Endothelial cell (in vitro differentiated cells): ENCODE results near the gene TEX28. TPM values are rescaled to one million over a fixed set of nuclear protein-coding genes. Genes with fewer than 3 reads are reported as not detected.

ENCODE experiments used
- DNase-seq: peaks from one replicate; pipeline ENCODE4 v3.0.0; 2021; ENCODE audit warnings: low spot score
- H3K27ac Mint-ChIP-seq: one replicate; pipeline ENCODE4 v1.8.0; 2021; ENCODE audit warnings: mixed read lengths, inconsistent platforms; ENCODE audit not compliant: unreplicated experiment
- H3K27me3 Mint-ChIP-seq: one replicate; pipeline ENCODE4 v1.8.0; 2021; ENCODE audit warnings: mild to moderate bottlenecking, moderate library complexity, mixed read lengths, inconsistent platforms; ENCODE audit not compliant: unreplicated experiment
- H3K36me3 Mint-ChIP-seq: one replicate; pipeline ENCODE4 v1.8.0; 2021; ENCODE audit warnings: mild to moderate bottlenecking, low read depth, mixed read lengths, inconsistent platforms; ENCODE audit not compliant: unreplicated experiment
- H3K4me1 Mint-ChIP-seq: one replicate; pipeline ENCODE4 v1.8.0; 2021; ENCODE audit warnings: mild to moderate bottlenecking, mixed read lengths, inconsistent platforms; ENCODE audit not compliant: unreplicated experiment
- H3K4me3 Mint-ChIP-seq: one replicate; pipeline ENCODE4 v1.8.0; 2021; ENCODE audit warnings: mild to moderate bottlenecking, mixed read lengths, inconsistent platforms; ENCODE audit not compliant: unreplicated experiment
- H3K9me3 Mint-ChIP-seq: one replicate; pipeline ENCODE4 v1.8.0; 2021; ENCODE audit warnings: mixed read lengths, inconsistent platforms; ENCODE audit not compliant: unreplicated experiment
- total RNA-seq: library from RNA; stranded (reverse); fragmentation: NEBNext Ultra II Directional; extraction: Animal tissue kit (Norgen Biotek cat#: 25700); gene quantifications from one replicate; pipeline ENCODE4 v1.2.1, GENCODE V29; 2021; ENCODE audit not compliant: unreplicated experiment
- TF ChIP-seq, protein P1 (sequence below): fragments of 200-600 bp; sonication (generic); IDR thresholded peaks from one replicate; pipeline ENCODE4 v1.5.0; 2021; ENCODE audit warnings: antibody characterized with exemption; ENCODE audit not compliant: unreplicated experiment

The TEX28 gene
- total RNA-seq, 1 donor from 2014 or later, result not detected

DNA sequence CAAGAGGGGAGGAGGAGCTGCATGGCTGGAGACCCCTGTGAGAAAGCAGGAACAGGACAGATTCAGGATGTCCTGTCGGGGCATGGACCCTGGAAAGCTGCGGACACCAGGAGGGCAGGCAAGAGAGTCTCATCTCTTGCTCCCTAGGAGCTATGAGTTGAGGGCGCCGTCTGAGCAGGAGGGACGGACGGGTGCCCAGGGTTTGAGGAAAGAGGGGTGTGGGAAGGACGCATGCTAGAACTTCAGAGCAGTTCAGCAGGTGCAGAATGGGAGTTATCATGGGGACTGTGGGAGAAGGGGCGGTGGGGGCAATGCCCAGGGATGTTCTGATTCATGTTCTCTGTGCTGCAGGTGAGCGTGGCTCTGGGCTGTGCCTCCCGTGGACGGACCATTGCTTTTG is 25.5 kb upstream of the TEX28 start:
- no peak overlapping the region for H3K4me3 Mint-ChIP-seq
- DNase-seq, result no peak
- H3K27ac Mint-ChIP-seq, result peak overlapping the region; percentile 3
- peaks cover 12% of the 10 kb centered on the region for H3K4me1 Mint-ChIP-seq
- H3K9me3 Mint-ChIP-seq, result no peaks in the 10 kb centered on the region
- no peaks in the 10 kb centered on the region for H3K36me3 Mint-ChIP-seq
- peaks cover 4% of the 10 kb centered on the region for H3K27me3 Mint-ChIP-seq
- TF ChIP-seq, protein P1, sequence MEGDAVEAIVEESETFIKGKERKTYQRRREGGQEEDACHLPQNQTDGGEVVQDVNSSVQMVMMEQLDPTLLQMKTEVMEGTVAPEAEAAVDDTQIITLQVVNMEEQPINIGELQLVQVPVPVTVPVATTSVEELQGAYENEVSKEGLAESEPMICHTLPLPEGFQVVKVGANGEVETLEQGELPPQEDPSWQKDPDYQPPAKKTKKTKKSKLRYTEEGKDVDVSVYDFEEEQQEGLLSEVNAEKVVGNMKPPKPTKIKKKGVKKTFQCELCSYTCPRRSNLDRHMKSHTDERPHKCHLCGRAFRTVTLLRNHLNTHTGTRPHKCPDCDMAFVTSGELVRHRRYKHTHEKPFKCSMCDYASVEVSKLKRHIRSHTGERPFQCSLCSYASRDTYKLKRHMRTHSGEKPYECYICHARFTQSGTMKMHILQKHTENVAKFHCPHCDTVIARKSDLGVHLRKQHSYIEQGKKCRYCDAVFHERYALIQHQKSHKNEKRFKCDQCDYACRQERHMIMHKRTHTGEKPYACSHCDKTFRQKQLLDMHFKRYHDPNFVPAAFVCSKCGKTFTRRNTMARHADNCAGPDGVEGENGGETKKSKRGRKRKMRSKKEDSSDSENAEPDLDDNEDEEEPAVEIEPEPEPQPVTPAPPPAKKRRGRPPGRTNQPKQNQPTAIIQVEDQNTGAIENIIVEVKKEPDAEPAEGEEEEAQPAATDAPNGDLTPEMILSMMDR, result no peak

DNA sequence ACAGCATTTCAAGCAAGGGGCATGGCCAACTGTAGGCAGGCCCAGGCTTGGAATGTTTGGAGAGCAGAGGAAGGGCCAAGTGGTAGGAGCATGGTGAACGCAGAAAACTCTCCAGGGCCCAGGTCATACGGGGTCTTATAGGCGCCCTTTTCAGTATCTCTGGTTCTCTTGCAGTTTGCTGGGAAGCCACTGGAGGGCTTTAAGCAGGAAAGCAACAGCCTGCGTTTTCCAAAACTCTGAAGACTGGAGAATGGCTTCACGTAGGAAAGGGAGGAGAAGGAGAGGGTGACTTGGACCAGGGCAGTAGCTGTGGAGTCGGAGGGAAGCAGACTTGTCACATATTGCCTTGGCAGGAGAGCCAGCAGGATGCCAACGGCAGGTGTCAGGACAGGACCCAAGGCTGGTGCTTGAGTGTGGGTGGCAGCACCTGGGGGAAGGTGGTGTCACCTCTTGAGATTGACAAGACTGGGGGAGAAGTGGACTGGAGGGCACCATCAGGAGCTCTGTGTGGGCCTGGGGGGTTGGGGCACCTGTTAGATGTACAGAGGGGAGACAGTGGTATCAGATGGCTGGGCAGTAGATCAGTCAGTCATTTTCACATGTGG is 22.6 kb upstream of the TEX28 start:
- Mint-ChIP-seq H3K9me3 (no peaks in the 10 kb centered on the region), H3K4me1 (peaks cover 12% of the 10 kb centered on the region), H3K36me3 (no peaks in the 10 kb centered on the region), H3K27me3 (no peaks in the 10 kb centered on the region), H3K4me3 (no peak overlapping the region), H3K27ac (no peak overlapping the region)
- peak; percentile 38 for DNase-seq
- TF ChIP-seq, protein P1, result no peak

DNA sequence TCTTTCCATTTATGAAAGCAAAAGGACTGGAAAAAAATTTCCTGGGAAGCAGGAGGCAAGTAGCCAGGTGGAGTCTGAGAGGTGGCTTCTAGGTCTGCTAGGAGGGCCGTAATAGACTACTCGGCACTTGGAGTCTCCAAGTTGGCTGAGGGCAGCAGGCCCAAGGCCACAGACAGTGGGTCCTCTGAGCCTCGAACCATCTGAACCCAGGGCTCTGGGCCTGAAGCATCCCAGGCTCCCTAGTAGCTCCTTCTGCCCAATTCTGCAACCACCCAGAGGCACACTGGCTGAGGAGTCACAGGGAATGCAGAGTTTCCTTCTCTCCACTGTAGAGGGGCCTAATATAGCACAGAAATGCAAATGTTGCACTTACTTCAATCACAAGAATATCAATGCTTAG is 20.5 kb upstream of the TEX28 start:
- peaks cover 10% of the 10 kb centered on the region for H3K4me1 Mint-ChIP-seq
- H3K27ac Mint-ChIP-seq, result no peak overlapping the region
- peaks cover 3% of the 10 kb centered on the region for H3K27me3 Mint-ChIP-seq
- TF ChIP-seq, protein P1, result no peak
- no peaks in the 10 kb centered on the region for H3K9me3 Mint-ChIP-seq
- no peak overlapping the region for H3K4me3 Mint-ChIP-seq
- no peaks in the 10 kb centered on the region for H3K36me3 Mint-ChIP-seq
- DNase-seq, result no peak

DNA sequence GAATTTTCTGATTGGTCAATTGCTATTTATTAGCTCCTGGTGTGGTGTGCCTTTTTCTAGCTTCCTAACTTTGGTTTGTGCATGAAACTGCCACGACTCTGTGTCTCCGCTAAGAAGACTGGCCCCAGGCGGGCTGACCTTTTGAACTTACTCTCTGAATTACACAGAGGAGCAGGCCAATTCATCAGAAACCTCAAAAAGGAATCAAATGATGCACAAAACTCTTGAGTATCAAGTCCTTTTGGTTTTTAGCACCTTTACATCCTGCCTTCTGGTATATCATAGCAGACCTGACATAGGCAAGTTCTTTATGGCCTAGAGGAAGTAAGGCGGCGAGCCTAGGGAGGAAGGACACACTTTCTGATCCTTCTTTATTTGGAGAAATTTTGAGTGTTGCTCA is 18.2 kb upstream of the TEX28 start:
- Mint-ChIP-seq H3K27ac (no peak overlapping the region), H3K9me3 (no peaks in the 10 kb centered on the region), H3K36me3 (no peaks in the 10 kb centered on the region), H3K27me3 (peaks cover 3% of the 10 kb centered on the region), H3K4me1 (peaks cover 3% of the 10 kb centered on the region), H3K4me3 (no peak overlapping the region)
- no peak for DNase-seq
- TF ChIP-seq, protein P1, result no peak

DNA sequence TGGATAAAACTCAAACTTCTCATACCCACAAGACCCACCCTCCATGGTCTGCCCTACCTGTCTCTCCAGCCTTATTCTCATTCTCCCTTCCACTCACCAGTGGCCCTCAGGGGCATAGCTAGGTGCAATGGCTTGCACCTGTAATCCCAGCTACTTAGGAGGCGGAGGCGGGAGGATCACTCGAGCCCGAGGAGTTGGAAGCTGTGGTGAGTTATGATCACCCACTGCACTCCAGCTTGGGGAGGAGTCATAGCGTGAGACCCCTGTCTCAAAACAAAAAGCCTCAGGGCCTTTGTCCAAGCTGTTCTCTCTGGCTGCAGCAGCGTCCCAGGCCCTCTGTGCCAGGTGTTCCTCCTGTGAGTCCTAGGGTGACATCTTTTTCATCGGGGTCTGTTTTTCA is 17.2 kb upstream of the TEX28 start:
- TF ChIP-seq, protein P1, result no peak
- no peaks in the 10 kb centered on the region for H3K9me3 Mint-ChIP-seq

More for the DNA sequence above, 17.2 kb upstream of the TEX28 start:
- Mint-ChIP-seq H3K36me3 (no peaks in the 10 kb centered on the region), H3K4me3 (no peak overlapping the region), H3K27ac (no peak overlapping the region), H3K4me1 (peaks cover 3% of the 10 kb centered on the region), H3K27me3 (peaks cover 3% of the 10 kb centered on the region)
- no peak for DNase-seq
